HG03457 (cell line): ENCODE data around the gene ENPP1.

ENCODE experiments used
- ATAC-seq: cut with Tn5 transposase; IDR thresholded peaks from one replicate; pipeline ENCODE4 v1.9.1; 2021; ENCODE audit warnings: moderate number of reproducible peaks; ENCODE audit not compliant: unreplicated experiment

Gene ENPP1

DNA sequence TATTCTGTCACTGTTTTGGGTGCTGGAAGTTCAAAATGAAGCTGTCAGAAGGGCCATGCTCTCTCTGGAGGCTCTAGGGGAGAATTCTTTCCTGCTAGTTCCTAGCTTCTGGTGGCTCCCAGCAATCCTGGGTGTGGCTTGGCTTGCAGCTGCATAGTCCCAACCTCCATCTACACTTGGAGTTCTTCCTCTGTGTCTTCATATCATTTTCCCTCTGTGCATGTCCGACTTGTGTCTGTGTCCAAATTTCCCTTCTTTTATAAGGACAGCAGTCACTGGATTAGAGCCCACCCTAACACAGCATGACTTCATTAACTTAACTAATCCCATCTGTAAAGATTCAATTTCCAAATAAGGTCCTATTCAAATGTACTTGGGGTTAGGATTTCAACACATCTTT lies 23.3 kb upstream of the ENPP1 start:
- no peak for ATAC-seq

DNA sequence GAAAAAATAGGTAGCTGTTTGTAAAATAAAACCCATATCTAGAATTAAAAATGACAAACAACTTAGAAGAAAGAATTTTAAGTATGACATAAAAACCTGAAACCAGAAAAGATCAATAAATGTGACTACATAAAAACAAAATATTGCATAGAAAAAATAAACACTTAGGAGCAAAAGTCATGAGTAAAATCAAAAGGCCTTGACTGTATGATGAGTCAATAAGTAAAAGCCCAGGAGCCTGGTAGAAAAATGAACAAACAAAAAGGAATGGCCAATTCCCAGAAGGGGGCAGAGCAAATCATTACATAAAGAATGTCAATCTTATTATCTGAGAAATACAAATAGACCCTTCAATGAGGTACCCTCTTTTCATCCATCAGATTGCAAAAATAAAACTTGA lies 20.7 kb upstream of the ENPP1 start:
- ATAC-seq, result no peak

DNA sequence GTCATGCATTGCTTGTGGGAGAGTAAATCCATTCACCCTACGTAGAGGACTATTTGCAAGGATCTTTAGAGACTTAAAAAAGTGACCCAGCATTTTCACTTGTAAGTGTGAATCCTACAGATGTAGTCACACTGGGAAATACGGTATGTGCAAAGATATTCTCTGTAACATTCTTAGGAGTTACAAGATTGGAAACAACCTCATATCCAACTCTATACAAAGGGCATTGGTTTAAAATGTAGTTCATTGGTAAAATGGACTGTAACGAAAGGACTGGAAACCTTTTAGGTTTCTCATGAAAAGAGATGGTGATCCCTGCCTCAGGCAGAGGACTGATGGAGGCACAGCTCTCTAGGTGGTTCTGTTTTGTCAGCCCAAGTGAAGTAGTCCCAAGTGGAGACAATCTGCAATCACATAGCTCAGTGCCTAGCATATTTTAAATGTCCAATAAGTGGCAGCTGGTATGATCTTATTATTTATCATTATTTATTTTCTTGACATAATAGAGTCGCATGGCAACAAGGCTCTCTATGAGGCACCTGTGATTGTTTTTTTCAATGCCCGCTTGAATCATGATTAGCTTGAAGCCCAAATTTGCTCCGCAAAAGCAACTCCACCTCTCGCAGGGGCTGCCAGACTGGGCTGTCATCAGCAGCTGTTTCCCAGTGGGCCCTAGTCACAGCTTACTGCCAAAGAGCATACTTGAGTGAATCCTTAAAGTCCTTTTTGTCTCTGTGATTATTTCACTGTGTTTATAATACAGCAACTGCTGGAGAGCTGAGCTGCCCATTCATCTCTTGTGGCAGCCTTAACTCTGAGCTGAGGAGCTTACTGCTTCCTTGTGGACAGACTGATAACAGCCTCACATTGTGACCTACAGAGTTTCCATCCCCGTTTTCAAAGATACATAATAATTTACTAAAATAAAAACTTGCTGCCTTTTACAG lies 19.8 kb upstream of the ENPP1 start:
- no peak for ATAC-seq

DNA sequence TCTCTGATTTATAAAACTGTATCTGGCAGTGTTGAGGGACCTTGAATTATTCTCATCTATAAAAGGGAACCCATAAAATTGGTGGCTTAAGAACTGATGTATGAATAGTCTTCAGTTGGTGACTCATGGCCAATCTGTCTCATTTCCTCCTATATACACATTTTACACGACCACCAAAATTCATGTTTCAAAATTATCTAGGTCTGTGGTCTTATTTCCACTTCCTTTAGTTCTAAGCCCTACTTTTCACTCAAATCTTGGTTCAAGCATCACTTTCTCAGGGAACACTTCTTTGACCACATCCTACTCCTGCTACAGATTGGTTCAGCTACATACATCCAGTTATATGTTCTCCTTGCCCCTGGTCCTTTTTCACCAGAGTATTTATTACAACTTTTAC lies 18.6 kb upstream of the ENPP1 start:
- ATAC-seq, result no peak

DNA sequence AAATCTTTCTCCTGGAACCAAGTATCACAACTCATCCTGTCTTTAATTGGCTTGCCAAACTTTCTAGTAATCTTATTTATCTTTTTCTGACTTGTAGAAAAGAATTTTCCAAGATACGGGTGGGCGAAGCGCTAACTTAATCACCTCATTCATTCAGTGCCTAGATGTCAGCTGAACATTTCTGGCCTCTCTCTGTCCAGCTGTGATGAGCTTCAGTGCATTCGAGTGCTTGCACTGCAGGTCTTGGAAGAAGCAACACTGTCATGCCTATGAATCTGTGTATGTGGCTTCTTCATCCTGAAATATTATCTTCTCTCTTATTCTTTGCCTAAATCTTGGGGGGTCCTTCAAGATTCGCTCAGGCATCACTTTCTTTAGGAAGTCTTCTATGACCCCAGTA lies 16.3 kb upstream of the ENPP1 start:
- no peak for ATAC-seq

DNA sequence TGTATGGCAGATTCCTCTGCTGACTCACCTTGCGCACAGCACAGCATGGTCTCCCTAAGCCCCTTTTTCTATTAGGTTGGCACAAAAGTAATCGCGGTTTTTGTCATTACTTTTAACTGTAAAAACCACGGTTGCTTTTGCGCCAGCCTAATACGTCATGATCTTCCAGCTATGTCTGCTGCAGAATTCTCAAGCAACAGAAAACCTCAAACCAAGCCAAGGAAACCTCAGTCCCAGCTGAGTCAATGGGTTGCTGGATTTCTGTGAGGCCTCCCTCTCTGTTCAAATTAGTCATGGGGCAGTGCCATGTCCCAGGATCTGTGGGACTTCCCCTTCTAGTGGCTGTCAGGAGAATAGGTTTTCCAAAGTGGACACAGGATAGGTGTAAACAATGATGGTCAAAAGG lies 15.7 kb upstream of the ENPP1 start:
- ATAC-seq, result no peak

DNA sequence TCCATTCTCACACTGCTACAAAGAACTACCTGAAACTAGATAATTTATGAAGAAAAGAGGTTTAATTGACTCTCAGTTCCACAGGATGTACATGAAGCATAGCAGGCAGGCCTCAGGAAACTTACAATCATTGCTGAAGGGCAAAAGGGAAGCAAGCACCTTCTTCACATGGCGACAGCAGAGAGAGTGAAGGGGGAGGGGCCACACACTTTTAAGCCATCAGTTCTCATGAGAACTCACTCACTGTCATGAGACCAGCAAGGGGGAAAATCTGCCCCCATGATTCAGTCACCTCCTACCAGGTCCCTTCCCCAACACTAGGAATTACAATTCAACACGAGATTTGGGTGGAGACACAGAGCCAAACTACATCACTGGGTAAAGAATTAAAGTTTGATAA lies 12.5 kb upstream of the ENPP1 start:
- no peak for ATAC-seq

DNA sequence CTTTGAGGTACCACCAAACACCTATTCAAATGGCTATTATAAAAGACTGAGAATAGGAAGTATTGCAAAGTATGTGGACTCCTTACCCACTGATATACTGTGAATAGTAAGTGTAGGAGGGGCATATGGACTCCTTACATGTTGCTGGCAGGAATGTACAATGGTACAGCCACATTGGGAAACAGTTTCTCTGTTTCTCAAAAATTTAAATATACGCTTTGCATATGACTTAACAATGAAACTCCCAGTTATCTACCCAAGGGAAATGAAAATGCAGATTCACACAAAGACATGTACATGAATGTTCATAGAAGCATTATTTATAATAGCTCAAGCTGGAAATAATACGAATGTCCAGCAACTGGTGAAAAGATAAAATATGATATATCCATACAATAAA lies 5.5 kb upstream of the ENPP1 start:
- no peak for ATAC-seq

DNA sequence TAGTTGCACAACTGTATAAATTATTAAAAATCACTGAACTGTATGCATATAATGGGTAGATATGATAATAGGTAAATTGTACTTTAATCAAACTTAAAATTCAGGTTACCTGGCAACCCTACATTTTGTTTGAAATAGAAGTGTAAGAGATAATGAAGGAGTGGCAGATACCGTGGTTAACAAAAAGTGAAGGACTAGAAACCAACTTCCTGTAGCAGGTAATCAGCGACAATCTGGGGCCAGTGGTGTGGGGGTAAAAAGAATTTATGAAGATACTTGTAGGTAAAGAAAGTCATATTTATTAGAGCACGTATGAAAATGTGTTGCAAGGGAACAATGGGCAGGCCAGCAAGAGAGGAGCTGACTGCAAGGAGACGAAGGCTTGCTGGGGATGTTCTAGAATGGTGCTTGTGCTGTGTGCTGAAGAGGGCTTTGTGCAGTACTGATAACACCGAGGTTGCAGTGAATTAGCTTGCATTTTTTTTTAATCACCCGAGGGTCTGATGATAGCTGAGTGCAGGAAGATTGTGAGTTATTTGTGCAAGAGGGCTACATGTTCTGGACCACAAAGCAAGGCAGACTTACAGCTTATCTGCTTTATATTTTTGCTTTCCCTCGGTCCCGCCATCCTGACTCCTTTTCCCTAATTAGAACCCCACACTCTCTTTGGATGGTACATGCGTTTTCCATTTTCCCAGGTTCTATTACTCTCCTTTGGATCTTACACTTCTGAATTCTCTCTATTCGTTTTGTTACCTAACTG lies 4.6 kb upstream of the ENPP1 start:
- ATAC-seq, result no peak

DNA sequence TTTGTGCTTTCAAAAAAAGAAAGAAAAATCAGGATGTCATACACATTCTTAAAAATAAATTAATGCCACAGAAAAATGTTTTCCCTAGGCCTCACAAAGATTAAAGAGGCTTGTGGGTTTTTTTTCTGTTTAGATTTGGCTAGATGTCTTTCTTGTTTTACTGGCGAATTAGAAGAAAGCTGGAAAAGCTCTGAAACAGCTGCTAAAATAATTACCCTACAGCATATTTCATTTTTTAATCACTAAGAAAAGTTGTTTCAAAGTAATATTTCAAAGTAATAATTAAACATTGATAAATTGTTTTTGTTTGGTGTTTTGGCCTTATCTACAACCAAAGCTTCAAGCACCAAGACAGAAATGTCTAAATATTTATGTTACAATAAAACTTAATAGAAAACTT lies 3.7 kb upstream of the ENPP1 start:
- no peak for ATAC-seq

DNA sequence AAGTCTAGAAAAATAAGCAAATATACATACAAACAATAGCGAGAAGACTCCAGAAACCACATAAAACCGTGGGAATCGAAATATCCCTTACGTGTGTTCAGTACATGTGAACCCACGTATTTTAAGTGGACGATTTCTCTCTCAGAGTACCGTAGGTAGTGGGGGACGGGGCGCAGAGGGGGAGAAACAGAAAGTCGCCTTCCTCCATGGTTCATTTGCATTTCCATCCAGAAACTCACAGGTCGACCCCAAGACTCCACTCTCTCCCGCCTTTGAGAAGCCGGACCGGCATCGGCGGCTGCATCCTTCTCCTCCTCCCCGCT lies 538 bp upstream of the ENPP1 start:
- ATAC-seq, result no peak

DNA sequence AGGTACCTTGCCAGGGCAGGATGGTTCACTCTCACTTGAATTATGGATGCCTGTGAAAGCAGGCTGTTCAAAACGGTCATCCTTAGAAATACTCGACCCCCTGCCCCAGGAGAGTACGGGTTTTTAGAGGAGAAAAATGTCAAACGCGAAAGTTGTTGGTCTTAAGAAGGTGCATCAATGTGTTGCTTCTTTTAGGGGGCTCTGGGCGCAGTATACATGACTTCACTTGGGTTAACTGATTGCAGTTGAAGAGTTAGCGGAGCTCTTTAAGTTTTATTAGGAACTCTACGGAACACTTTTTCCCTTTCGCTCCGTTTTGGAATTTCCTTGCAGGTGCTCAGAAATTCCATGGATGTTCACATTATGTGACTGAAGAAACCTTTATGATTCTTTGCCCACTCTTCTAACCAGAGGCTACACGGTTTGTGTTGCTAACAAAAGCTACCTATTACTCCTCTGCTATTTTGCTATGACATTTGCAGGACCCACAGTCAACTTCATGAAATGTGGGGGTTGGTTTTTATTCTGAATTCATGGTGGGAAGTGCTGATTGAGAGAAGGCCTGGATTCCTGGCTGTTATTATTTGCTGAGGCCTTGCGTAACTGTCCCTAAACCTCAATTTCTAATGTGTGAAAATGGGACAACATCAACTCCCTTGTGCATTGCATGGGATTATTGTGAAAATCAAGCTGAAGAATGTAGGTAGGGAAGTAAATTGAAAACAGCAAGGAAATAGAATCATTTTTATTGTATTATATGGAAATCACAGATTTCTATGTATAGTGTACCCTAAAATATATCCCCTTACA lies 845 bp downstream of the ENPP1 start:
- ATAC-seq, result no peak

DNA sequence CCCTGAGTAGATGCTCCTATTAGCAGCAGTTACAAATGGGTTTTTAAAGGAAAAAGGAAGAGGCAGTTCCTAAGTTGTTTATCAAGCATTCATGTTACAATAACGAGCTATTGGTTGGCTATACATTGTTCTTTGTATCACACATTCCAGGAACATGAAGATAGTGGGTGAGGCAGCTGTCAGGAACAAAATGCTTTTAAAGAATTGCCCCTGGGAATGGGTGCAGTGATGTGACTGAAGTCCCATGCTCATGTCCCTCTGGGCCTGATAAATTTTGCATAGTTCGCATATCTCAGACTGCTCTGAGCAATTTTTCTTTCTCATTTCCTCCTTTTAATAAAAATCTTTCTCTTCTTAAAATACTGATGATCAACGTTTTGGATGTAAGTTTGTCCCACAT lies 3.7 kb downstream of the ENPP1 start:
- no peak for ATAC-seq

DNA sequence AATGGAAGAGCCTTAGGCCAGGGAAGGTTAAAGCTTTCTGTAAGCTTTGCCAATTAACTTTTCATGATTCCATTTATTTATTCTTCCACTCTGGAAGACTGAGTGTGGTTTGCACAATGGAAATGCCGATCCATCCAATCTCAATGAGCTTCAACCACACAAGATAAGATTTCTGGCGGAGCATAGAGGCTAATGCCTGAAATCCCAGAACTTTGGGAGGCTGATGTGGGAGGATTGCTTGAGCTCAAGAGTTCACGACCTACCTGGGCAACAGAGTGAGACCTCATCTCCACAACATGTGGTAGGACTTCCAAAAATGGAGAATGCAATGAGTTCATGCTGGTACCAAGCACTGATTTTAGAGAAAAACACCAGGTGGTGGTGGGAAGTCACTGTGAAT lies 6.2 kb downstream of the ENPP1 start:
- ATAC-seq, result no peak

DNA sequence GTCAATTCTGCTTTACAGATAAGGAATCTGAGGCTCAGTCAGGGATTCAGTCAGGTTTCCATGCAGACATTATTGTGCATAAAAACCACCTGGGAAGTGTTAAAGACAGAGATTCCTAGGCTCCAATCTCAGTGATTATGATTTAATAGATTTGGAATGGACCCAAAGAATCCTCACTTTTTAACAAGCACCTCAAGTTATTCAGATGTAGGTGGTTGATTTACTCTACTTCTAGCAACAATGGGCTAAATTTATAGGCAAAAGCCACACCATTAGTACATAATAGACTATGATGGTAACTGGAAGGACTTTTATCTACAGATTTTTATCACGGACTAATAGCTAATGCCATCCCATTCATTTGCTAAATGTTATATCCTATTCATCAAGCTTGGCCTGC lies 9.0 kb downstream of the ENPP1 start:
- no peak for ATAC-seq

DNA sequence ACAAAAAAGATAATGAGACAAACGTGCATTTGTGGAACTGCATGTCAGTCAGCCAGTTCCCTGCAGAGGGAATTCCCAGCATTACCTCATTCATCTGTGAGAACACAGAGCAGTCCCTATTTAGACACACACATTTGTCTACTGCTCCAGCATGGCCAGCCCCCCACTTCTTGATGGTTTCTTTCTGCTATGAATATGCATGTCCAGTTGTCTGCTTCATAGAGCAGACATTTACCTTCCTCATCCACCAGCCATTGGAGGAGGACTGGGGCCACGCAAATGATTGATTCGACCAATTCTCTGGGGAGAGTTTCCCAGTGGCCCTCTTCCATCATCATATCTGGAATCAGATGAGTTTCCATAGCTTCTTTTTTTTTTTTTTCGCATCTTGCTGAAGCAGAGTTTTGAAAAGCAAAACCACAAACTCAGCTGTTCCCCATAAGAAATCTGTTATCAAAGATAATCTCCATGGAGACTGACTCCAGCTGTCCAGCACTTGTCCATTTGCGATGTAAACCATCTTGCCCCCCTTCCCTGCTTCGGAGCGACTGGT lies 11.8 kb downstream of the ENPP1 start:
- ATAC-seq, result no peak

DNA sequence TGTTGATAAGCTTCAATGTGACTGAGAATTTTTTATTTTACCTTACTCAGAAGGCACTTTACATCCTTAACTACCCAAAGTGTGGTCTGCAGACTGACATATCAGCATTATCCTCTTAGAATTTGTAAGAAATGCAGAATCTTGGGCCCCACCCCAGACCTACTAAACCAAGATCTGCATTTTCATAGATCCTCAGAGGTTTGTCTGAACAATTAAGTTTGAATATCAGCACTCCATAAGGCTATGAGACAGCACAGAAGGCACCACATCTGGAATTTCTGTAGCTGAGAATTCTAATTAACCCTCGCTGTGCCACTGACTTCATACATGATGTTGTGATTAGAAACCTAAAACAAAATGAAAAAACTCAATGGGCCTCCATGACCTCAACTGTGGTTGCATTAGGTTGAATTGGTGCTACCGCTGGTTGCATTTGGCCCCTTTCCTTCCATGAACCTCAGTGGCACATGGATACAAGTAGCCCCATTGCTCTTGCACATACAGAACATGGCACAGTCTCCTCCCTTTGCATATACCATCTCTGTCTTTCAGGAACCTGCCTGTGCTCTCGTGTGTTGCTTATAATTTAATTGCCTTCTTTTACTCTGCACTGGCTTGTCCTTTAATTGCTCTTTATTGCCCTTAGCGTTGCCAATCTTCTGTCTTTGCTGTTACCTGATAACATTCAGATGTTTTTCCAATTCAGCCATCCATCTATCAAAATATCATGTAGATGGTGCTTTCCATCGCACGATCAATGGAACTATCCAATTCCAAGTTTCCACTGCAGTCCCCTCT lies 13.4 kb downstream of the ENPP1 start:
- no peak for ATAC-seq

DNA sequence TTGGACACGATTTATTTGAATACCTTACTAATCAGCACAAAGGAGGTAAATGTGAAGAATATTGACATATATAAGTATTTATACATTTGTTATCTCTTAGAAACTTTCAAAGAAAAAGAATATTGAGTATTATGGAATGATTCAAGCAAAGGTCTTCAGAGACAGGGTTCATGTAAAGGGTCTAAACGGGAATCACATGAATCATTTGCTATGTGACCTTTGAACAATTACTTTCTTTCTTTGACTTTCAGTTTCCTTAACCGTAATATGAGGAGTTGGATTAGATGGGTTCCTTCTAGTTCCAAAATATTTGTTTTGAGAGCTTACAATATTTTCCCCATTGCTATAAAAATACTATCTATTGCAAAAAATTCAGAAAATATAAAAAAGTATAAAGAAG lies 14.3 kb downstream of the ENPP1 start:
- no peak for ATAC-seq

DNA sequence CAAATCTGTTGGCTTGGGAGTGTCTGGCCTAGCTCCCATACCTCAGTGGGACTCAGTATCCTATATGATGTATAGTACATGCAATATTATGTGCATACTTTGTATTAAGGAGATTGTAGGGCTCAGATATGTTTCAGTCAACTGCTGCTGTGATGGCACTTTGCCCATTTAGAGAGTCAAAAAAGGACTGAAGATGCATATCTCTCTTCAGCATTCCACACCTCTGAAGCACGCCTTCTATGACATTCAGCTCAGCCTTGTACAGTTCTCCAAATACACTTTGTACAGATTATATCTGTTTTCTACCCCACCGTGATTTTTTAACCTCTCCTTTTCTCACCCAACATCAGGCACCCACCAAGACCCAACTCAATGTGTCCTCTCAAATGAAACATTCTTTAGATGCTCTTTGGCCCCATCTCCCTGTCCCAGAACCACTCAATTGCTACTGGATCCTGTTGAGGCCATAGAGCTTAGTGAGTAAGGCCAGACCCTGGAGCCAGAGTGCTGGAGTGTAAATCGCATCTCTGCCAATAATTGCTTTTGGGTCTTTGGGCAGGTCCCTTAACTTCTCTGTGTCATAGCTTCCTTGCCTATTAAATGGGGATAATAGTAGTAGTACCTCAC lies 15.6 kb downstream of the ENPP1 start:
- ATAC-seq, result no peak

DNA sequence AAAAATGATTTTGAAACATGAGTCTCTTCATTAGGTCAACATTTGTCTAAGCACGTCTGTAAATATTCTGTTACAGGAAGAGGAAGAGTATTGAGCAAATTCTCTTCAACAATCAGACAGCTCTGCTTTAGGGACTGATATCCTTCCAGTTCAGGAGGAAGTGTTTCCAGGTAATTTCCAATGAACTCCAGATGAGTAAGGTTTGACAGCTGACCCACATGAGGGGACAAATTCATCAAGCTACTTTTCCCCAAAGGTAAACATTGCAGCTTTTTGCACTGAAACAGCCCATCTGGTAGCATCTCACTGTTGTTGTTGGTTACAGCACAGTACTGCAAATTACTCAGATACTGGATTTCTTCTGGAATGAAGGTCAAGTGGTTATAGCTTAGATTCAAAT lies 18.1 kb downstream of the ENPP1 start:
- ATAC-seq, result no peak
